ENCODE data around the gene DIDO1.

- TF ChIP-seq, protein P1, sequence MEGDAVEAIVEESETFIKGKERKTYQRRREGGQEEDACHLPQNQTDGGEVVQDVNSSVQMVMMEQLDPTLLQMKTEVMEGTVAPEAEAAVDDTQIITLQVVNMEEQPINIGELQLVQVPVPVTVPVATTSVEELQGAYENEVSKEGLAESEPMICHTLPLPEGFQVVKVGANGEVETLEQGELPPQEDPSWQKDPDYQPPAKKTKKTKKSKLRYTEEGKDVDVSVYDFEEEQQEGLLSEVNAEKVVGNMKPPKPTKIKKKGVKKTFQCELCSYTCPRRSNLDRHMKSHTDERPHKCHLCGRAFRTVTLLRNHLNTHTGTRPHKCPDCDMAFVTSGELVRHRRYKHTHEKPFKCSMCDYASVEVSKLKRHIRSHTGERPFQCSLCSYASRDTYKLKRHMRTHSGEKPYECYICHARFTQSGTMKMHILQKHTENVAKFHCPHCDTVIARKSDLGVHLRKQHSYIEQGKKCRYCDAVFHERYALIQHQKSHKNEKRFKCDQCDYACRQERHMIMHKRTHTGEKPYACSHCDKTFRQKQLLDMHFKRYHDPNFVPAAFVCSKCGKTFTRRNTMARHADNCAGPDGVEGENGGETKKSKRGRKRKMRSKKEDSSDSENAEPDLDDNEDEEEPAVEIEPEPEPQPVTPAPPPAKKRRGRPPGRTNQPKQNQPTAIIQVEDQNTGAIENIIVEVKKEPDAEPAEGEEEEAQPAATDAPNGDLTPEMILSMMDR (IDR thresholded peaks at IDR 0.05) = no peak
- no peak for TF ChIP-seq POLR2A (IDR thresholded peaks at IDR 0.05)
These were observed 11.9 kb downstream of the DIDO1 start for GRCh38 chr20:62914436-62914835.
